ENCODE measurements around the gene TPCN1. TPM values are rescaled to one million over a fixed set of nuclear protein-coding genes. Genes with fewer than 3 reads are reported as not detected.

The TPCN1 gene
- total and polyA plus RNA-seq, 2 of the 8 experiments (the other 6 are each of a cell fraction or from before 2014, with no cell fraction given): 14.9 to 21.4 TPM

DNA sequence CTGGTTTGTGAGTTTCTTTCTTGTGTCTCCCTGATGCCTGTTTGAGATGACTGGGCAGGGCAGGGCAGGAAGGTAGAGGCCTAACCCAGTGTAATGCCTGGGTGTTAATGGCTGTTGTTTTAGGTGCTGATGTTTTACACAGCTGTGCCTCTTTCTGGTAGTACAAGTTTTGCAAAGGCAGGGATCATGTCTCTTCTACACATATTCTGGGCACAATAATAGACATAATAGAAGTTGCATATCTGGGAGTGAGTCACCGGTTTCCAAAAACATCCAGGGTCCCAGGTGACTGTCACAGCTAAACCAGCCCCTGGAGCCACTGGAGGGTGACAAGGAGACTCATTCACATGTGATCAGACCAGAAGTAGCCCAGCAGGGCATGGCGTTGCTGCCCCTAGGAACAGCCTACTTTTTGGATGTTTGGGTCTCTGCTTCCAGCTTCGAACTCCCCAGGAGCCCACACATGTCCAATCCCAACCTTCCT is 18.1 kb downstream of the TPCN1 start:
- H2AK5ac ChIP-seq (ENCODE audit: low read depth, low read length): no peak overlapping the region
- H4K91ac ChIP-seq (replicated peaks; ENCODE audit: insufficient read length, low read length): no peak overlapping the region
- TF ChIP-seq KDM5A (IDR thresholded peaks at IDR 0.05; ENCODE audit: low read length) (no peak), EGR1 (IDR thresholded peaks at IDR 0.05; ENCODE audit: borderline replicate concordance, low read depth, low read length) (no peak), TEAD4 (IDR thresholded peaks at IDR 0.05; ENCODE audit: low read depth, low read length) (no peak), ZNF274 (IDR thresholded peaks at IDR 0.05; ENCODE audit: borderline replicate concordance, extremely low read depth, low read length) (no peak), EP300 (IDR thresholded peaks at IDR 0.05; ENCODE audit: borderline replicate concordance in 1 of 2, low read depth in 2 of 2, low read length in 2 of 2) (no peak), SRF (IDR thresholded peaks at IDR 0.05; ENCODE audit: low read depth, low read length) (no peak), RAD21 (IDR thresholded peaks at IDR 0.05 in 1 of 2, conservative IDR thresholded peaks at IDR 0.05 in 1 of 2; ENCODE audit: low read depth in 2 of 2, low read length in 2 of 2) (no peak), GTF2F1 (IDR thresholded peaks at IDR 0.05; ENCODE audit: borderline replicate concordance, low read depth, low read length) (no peak), KDM4A (IDR thresholded peaks at IDR 0.05; ENCODE audit: low read depth, low read length, severe bottlenecking) (no peak), E2F6 (IDR thresholded peaks at IDR 0.05) (no peak), ASH2L (IDR thresholded peaks at IDR 0.05; ENCODE audit: low read length) (no peak), POLR2AphosphoS5 (IDR thresholded peaks at IDR 0.05; ENCODE audit: low read depth, low read length) (no peak)
- H3K27me3 ChIP-seq (replicated peaks in 1 of 4; ENCODE audit: control insufficient read depth in 3 of 4, extremely low read depth in 1 of 4, insufficient read depth in 3 of 4, low read length in 3 of 4): no peaks in the 10 kb centered on the region
- H4K8ac ChIP-seq (ENCODE audit: extremely low read depth, insufficient read depth, low read length): no peak overlapping the region
- no peak overlapping the region for H3K4me3 ChIP-seq (ENCODE audit: extremely low read depth in 1 of 4, insufficient read depth in 2 of 4, low read depth in 3 of 4, low read length in 4 of 4)
- 81% methylated on average over 3 of the region's 3 CpGs; no CpG with 5 or more reads in 1 of the 2 experiments for WGBS, 2 experiments (ENCODE audit: extremely low coverage in 1 of 2, insufficient coverage in 1 of 2, insufficient read length in 1 of 2, insufficient replicate concordance in 2 of 2, low coverage in 1 of 2, low lambda C conversion rate in 2 of 2, missing lambda C conversion rate in 1 of 2)
- ChIA-PET POLR2A (ENCODE audit: partially characterized antibody) (interaction anchor here (4.9 kb wide), 1 partner anchor 17 kb away, joined by 16 read pairs; the partner anchor contains the start of gene TPCN1), CTCF (ENCODE audit: partially characterized antibody) (interaction anchor here (1.1 to 2.1 kb wide), 2 partner anchors 13 to 120 kb away, joined by 3 to 7 read pairs; no protein-coding TSS in a partner anchor)
- H3K23ac ChIP-seq (ENCODE audit: insufficient read length): no peak overlapping the region
- no peak overlapping the region for H2BK15ac ChIP-seq (ENCODE audit: low read length)
- no peak overlapping the region for H4K5ac ChIP-seq (ENCODE audit: insufficient read length, low read depth, low read length)
- H2BK20ac ChIP-seq (ENCODE audit: low read length): no peak overlapping the region
- H2AFZ ChIP-seq (ENCODE audit: low read length): no peak overlapping the region
- no peak overlapping the region for H3K4ac ChIP-seq (replicated peaks; ENCODE audit: insufficient read length, low read depth, low read length)
- H3K4me2 ChIP-seq (ENCODE audit: insufficient read depth in 1 of 2, low read depth in 2 of 2, low read length in 2 of 2): no peak overlapping the region
- no peak overlapping the region for H3K14ac ChIP-seq (ENCODE audit: insufficient read length)
- no peak overlapping the region for H2BK12ac ChIP-seq (ENCODE audit: low read depth, low read length)
- no peaks in the 10 kb centered on the region for H4K20me1 ChIP-seq (replicated peaks in 1 of 2; ENCODE audit: control insufficient read depth in 1 of 2, insufficient read depth in 2 of 2, low read length in 2 of 2)
- H3K4me1 ChIP-seq (replicated peaks in 1 of 4; ENCODE audit: control insufficient read depth in 3 of 4, insufficient read depth in 4 of 4, low read length in 3 of 4): peaks cover 0 to 9% (median 3%) of the 10 kb centered on the region in 4 experiments; a peak in 2 of 7 replicates
- H3K36me3 ChIP-seq (ENCODE audit: control insufficient read depth in 2 of 4, insufficient read depth in 4 of 4, low read length in 3 of 4): no peaks in the 10 kb centered on the region
- H3K9ac ChIP-seq (replicated peaks in 1 of 4; ENCODE audit: extremely low read depth in 1 of 4, low read depth in 3 of 4, low read length in 3 of 4): no peak overlapping the region
- H3K9me3 ChIP-seq (ENCODE audit: insufficient read depth in 2 of 2, low read depth in 1 of 2, low read length in 1 of 2): no peaks in the 10 kb centered on the region
- no peaks in the 10 kb centered on the region; the same call in 1 of the 2 replicates for H3K79me1 ChIP-seq (ENCODE audit: low read depth, low read length)
- no peaks in the 10 kb centered on the region for H3K23me2 ChIP-seq (ENCODE audit: low read depth, low read length)
- H2BK5ac ChIP-seq (ENCODE audit: low read depth, low read length): no peak overlapping the region
- no peaks in the 10 kb centered on the region; a peak in 1 of 4 replicates for H3K79me2 ChIP-seq (ENCODE audit: control insufficient read depth in 1 of 2, insufficient read depth in 2 of 2, low read length in 2 of 2)
- no peak overlapping the region for H2BK120ac ChIP-seq (replicated peaks; ENCODE audit: low read depth, low read length)
- H3K27ac ChIP-seq (ENCODE audit: low read depth, low read length): no peak overlapping the region
- no peak for FAIRE-seq
- peak overlapping the region; percentile 5; the same call in 1 of the 2 replicates for H3K18ac ChIP-seq (ENCODE audit: extremely low read depth, low read length)
- DNase-seq (ENCODE audit: low read depth in 1 of 2, low spot score in 2 of 2): no peak
- H3K56ac ChIP-seq (replicated peaks; ENCODE audit: insufficient read length, low read depth, low read length): no peak overlapping the region

Measured in H1 (cell line).